HepG2 (cell line): ENCODE measurements around the gene DHX8. TPM values are rescaled to one million over a fixed set of nuclear protein-coding genes. Genes with fewer than 3 reads are reported as not detected.

ENCODE experiments used
- ATM ChIP-seq: fragments of 450-650 bp; IDR thresholded peaks from 2 replicates; pipeline ENCODE4 v1.7.1; 2017; ENCODE audit warnings: mild to moderate bottlenecking, borderline replicate concordance
- ETV5 ChIP-seq: IDR thresholded peaks from 2 replicates; pipeline ENCODE4 v1.6.1; 2018; ENCODE audit warnings: missing biosample characterization, missing genetic modification reagents, inconsistent platforms, borderline replicate concordance
- HIVEP1 ChIP-seq: sonication (generic); formaldehyde crosslinking; IDR thresholded peaks from 2 replicates; pipeline ENCODE4 v1.4.0; 2020; ENCODE audit warnings: mild to moderate bottlenecking, missing genetic modification reagents
- SRF ChIP-seq: IDR thresholded peaks from 2 replicates; pipeline ENCODE4 v1.6.1; 2011; ENCODE audit warnings: mild to moderate bottlenecking, low read depth, low read length, moderate library complexity
- ZBTB14 ChIP-seq: sonication (generic); formaldehyde crosslinking; IDR thresholded peaks from 2 replicates; pipeline ENCODE4 v1.4.0; 2020; ENCODE audit warnings: missing genetic modification reagents
- ZNF18 ChIP-seq: sonication (generic); formaldehyde crosslinking; IDR thresholded peaks from 2 replicates; pipeline ENCODE4 v1.8.0; 2022; ENCODE audit warnings: mild to moderate bottlenecking, missing genetic modification reagents; ENCODE audit not compliant: insufficient replicate concordance
- ZNF230 ChIP-seq: sonication (generic); formaldehyde crosslinking; IDR thresholded peaks from 2 replicates; pipeline ENCODE4 v1.4.0; 2020; ENCODE audit warnings: mild to moderate bottlenecking, missing genetic modification reagents
- ZNF382 ChIP-seq: sonication (generic); formaldehyde crosslinking; IDR thresholded peaks from 2 replicates; pipeline ENCODE4 v1.5.0; 2020; ENCODE audit warnings: missing genetic modification reagents, mild to moderate bottlenecking, borderline replicate concordance
- ZNF577 ChIP-seq: sonication (generic); formaldehyde crosslinking; IDR thresholded peaks from 2 replicates; pipeline ENCODE4 v1.4.0; 2020; ENCODE audit warnings: mild to moderate bottlenecking, low read depth, missing genetic modification reagents, borderline replicate concordance
- ZNF652 ChIP-seq: IDR thresholded peaks from 2 replicates; pipeline ENCODE4 v1.6.1; 2016; ENCODE audit warnings: low read depth, borderline replicate concordance
- ZNF777 ChIP-seq: sonication (generic); formaldehyde crosslinking; IDR thresholded peaks from 2 replicates; pipeline ENCODE4 v1.4.0; 2020; ENCODE audit warnings: missing genetic modification reagents
- ZSCAN12 ChIP-seq: sonication (generic); formaldehyde crosslinking; IDR thresholded peaks from 2 replicates; pipeline ENCODE4 v1.9.0; 2021; ENCODE audit warnings: mild to moderate bottlenecking, missing genetic modification reagents
- polyA plus RNA-seq, 8 experiments: library from polyadenylated mRNA; depleted of rRNA in 3 of 8; stranded (reverse) in 7 of 8; unstranded in 1 of 8; fragments of >200 nt; fragmentation: Illumina TruSeq in 4 of 8; extraction: Trizol in 4 of 8; gene quantifications; 2 replicates each; pipeline versions ENCODE4 v1.2.1 to v1.2.3, GENCODE V29; 2011 to 2016; ENCODE audit warnings: low read depth in 4 of 8, missing spikeins in 1 of 8, mixed read lengths in 1 of 8; ENCODE audit not compliant: insufficient read depth in 1 of 8
- total RNA-seq, 5 experiments: library from RNA; depleted of rRNA; stranded (reverse); fragments of >200 nt; fragmentation: Illumina TruSeq; extraction: Trizol; gene quantifications; 2 replicates each; pipeline ENCODE4 v1.2.3, GENCODE V29; 2016; ENCODE audit warnings: low read depth in 1 of 5
- TF ChIP-seq, protein P1 (sequence below), 2 experiments: fragments of 450-650 bp in 1 of 2; sonication (generic) in 1 of 2; formaldehyde crosslinking in 1 of 2; IDR thresholded peaks; 2 replicates each; pipeline versions ENCODE4 v1.6.1 to v1.8.0; 2016 to 2022; ENCODE audit warnings: antibody characterized with exemption in 1 of 2, mild to moderate bottlenecking in 1 of 2, missing genetic modification reagents in 1 of 2
- TF ChIP-seq, protein P2 (sequence below): sonication (generic); formaldehyde crosslinking; IDR thresholded peaks from 2 replicates; pipeline ENCODE4 v1.8.0; 2022; ENCODE audit warnings: missing genetic modification reagents, mild to moderate bottlenecking, moderate library complexity, borderline replicate concordance

Gene DHX8
- total and polyA plus RNA-seq, 2 of the 13 experiments (the other 11 are each of a cell fraction or from before 2014, with no cell fraction given) = 24.8 to 48.9 TPM

- TF ChIP-seq, protein P1, sequence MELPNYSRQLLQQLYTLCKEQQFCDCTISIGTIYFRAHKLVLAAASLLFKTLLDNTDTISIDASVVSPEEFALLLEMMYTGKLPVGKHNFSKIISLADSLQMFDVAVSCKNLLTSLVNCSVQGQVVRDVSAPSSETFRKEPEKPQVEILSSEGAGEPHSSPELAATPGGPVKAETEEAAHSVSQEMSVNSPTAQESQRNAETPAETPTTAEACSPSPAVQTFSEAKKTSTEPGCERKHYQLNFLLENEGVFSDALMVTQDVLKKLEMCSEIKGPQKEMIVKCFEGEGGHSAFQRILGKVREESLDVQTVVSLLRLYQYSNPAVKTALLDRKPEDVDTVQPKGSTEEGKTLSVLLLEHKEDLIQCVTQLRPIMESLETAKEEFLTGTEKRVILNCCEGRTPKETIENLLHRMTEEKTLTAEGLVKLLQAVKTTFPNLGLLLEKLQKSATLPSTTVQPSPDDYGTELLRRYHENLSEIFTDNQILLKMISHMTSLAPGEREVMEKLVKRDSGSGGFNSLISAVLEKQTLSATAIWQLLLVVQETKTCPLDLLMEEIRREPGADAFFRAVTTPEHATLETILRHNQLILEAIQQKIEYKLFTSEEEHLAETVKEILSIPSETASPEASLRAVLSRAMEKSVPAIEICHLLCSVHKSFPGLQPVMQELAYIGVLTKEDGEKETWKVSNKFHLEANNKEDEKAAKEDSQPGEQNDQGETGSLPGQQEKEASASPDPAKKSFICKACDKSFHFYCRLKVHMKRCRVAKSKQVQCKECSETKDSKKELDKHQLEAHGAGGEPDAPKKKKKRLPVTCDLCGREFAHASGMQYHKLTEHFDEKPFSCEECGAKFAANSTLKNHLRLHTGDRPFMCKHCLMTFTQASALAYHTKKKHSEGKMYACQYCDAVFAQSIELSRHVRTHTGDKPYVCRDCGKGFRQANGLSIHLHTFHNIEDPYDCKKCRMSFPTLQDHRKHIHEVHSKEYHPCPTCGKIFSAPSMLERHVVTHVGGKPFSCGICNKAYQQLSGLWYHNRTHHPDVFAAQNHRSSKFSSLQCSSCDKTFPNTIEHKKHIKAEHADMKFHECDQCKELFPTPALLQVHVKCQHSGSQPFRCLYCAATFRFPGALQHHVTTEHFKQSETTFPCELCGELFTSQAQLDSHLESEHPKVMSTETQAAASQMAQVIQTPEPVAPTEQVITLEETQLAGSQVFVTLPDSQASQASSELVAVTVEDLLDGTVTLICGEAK (IDR thresholded peaks at IDR 0.05) = no peak
- TF ChIP-seq, protein P1 (CRISPR knock-in tag; IDR thresholded peaks at IDR 0.05) = no peak
- TF ChIP-seq ZSCAN12 (CRISPR knock-in tag) (no peak), ZNF230 (CRISPR knock-in tag) (no peak), SRF (peak; percentile 5; the same call in 1 of the 2 replicates), ZNF777 (no peak), HIVEP1 (CRISPR knock-in tag) (0 out of 2 replicates have a peak, but pooled peaks have one; percentile 32), ETV5 (CRISPR knock-in tag) (no peak; the same call in 1 of the 2 replicates), ATM (no peak), ZBTB14 (CRISPR knock-in tag) (no peak), ZNF652 (CRISPR knock-in tag) (0 out of 2 replicates have a peak, but pooled peaks have one; percentile 29), ZNF18 (CRISPR knock-in tag) (no peak), ZNF577 (CRISPR knock-in tag) (no peak), ZNF382 (CRISPR knock-in tag) (no peak)
- TF ChIP-seq, protein P2, sequence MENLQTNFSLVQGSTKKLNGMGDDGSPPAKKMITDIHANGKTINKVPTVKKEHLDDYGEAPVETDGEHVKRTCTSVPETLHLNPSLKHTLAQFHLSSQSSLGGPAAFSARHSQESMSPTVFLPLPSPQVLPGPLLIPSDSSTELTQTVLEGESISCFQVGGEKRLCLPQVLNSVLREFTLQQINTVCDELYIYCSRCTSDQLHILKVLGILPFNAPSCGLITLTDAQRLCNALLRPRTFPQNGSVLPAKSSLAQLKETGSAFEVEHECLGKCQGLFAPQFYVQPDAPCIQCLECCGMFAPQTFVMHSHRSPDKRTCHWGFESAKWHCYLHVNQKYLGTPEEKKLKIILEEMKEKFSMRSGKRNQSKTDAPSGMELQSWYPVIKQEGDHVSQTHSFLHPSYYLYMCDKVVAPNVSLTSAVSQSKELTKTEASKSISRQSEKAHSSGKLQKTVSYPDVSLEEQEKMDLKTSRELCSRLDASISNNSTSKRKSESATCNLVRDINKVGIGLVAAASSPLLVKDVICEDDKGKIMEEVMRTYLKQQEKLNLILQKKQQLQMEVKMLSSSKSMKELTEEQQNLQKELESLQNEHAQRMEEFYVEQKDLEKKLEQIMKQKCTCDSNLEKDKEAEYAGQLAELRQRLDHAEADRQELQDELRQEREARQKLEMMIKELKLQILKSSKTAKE = no peak; the same call in 1 of the 2 replicates
Measured at GRCh38 chr17:43528319-43528987, 44.7 kb downstream of the DHX8 start (continued).
